DOHH2 (cell line): Measurements from ENCODE around the gene MOV10.

Source experiments
- H3F3A ChIP-seq: fragments of 200-600 bp; sonication (generic), shearing (Covaris generic); 2 replicates; pipeline ENCODE4 v1.6.0; 2016; ENCODE audit warnings: antibody characterized with exemption, mild to moderate bottlenecking; ENCODE audit not compliant: control insufficient read depth, insufficient read depth
- H3K27ac ChIP-seq: fragments of 200-600 bp; sonication (generic); 2 replicates; pipeline ENCODE4 v1.5.1; 2014; ENCODE audit warnings: low read depth, mild to moderate bottlenecking, low read length, moderate library complexity
- H3K27me3 ChIP-seq: fragments of 200-600 bp; sonication (generic); 2 replicates; pipeline ENCODE4 v1.6.1; 2014; ENCODE audit warnings: mild to moderate bottlenecking, low read length, mixed read lengths; ENCODE audit not compliant: control insufficient read depth
- H3K36me3 ChIP-seq: fragments of 200-600 bp; sonication (generic); 2 replicates; pipeline ENCODE4 v1.6.1; 2014; ENCODE audit warnings: mild to moderate bottlenecking, low read length, moderate library complexity, mixed read lengths; ENCODE audit not compliant: control insufficient read depth
- H3K4me1 ChIP-seq: fragments of 200-600 bp; sonication (generic); 2 replicates; pipeline ENCODE4 v1.6.1; 2014; ENCODE audit warnings: mild to moderate bottlenecking, low read length, mixed read lengths; ENCODE audit not compliant: control insufficient read depth
- H3K4me2 ChIP-seq: fragments of 200-600 bp; sonication (generic); 2 replicates; pipeline ENCODE4 v1.6.0; 2014; ENCODE audit warnings: mild to moderate bottlenecking, low read length, moderate library complexity
- H3K4me3 ChIP-seq: fragments of 200-600 bp; sonication (generic); 2 replicates; pipeline ENCODE4 v1.5.1; 2014; ENCODE audit warnings: mild to moderate bottlenecking, low read length, mixed read lengths
- H3K79me2 ChIP-seq: fragments of 200-600 bp; sonication (generic); 2 replicates; pipeline ENCODE4 v1.6.1; 2014; ENCODE audit warnings: mild to moderate bottlenecking, low read length, mixed read lengths; ENCODE audit not compliant: control insufficient read depth
- H3K9me2 ChIP-seq: fragments of 200-600 bp; sonication (generic); replicated peaks from 2 replicates; pipeline ENCODE4 v1.6.1; 2014; ENCODE audit warnings: mild to moderate bottlenecking, low read length, mixed read lengths; ENCODE audit not compliant: control insufficient read depth
- H3K9me3 ChIP-seq: fragments of 200-600 bp; sonication (generic); 2 replicates; pipeline ENCODE4 v1.6.1; 2014; ENCODE audit warnings: antibody characterized with exemption, low read length, mixed read lengths; ENCODE audit not compliant: control insufficient read depth, insufficient read depth
- H4K20me1 ChIP-seq: fragments of 200-600 bp; sonication (generic); 2 replicates; pipeline ENCODE4 v1.6.0; 2014; ENCODE audit warnings: low read depth, mild to moderate bottlenecking, antibody characterized with exemption, low read length, moderate library complexity; ENCODE audit not compliant: control insufficient read depth, insufficient read depth
- EZH2phosphoT487 ChIP-seq: fragments of 200-600 bp; sonication (generic); IDR thresholded peaks from 2 replicates; pipeline ENCODE4 v1.6.1; 2017; ENCODE audit warnings: borderline replicate concordance, mild to moderate bottlenecking, antibody characterized with exemption, low read length, moderate library complexity, mixed read lengths
- TF ChIP-seq, protein P1 (sequence below): fragments of 200-600 bp; sonication (generic); IDR thresholded peaks from one replicate; pipeline ENCODE4 v1.5.1; 2014; ENCODE audit warnings: antibody characterized with exemption, mild to moderate bottlenecking, low read depth, low read length; ENCODE audit not compliant: poor library complexity, severe bottlenecking

Gene MOV10

GRCh38 chr1:112737573-112737972, 63.1 kb downstream of the MOV10 start:
- Histone ChIP-seq H3K27ac (no peak overlapping the region), H3K27me3 (peaks cover 24% of the 10 kb centered on the region), H3K9me3 (no peaks in the 10 kb centered on the region), H3F3A (no peaks in the 10 kb centered on the region), H3K79me2 (no peaks in the 10 kb centered on the region), H3K9me2 (no peaks in the 10 kb centered on the region), H3K4me1 (peaks cover 6% of the 10 kb centered on the region), H3K4me2 (no peak overlapping the region), H3K4me3 (no peak overlapping the region), H4K20me1 (no peaks in the 10 kb centered on the region), H3K36me3 (no peaks in the 10 kb centered on the region)
- TF ChIP-seq EZH2phosphoT487: no peak
- TF ChIP-seq, protein P1, sequence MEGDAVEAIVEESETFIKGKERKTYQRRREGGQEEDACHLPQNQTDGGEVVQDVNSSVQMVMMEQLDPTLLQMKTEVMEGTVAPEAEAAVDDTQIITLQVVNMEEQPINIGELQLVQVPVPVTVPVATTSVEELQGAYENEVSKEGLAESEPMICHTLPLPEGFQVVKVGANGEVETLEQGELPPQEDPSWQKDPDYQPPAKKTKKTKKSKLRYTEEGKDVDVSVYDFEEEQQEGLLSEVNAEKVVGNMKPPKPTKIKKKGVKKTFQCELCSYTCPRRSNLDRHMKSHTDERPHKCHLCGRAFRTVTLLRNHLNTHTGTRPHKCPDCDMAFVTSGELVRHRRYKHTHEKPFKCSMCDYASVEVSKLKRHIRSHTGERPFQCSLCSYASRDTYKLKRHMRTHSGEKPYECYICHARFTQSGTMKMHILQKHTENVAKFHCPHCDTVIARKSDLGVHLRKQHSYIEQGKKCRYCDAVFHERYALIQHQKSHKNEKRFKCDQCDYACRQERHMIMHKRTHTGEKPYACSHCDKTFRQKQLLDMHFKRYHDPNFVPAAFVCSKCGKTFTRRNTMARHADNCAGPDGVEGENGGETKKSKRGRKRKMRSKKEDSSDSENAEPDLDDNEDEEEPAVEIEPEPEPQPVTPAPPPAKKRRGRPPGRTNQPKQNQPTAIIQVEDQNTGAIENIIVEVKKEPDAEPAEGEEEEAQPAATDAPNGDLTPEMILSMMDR: no peak

GRCh38 chr1:112743174-112744008, 68.9 kb downstream of the MOV10 start:
- H3K36me3 ChIP-seq: no peaks in the 10 kb centered on the region
- no peaks in the 10 kb centered on the region for H3K9me3 ChIP-seq
- H3K27ac ChIP-seq: no peak overlapping the region
- H3K79me2 ChIP-seq: no peaks in the 10 kb centered on the region
- TF ChIP-seq, protein P1: no peak
- TF ChIP-seq EZH2phosphoT487: no peak
- H3K4me2 ChIP-seq: no peak overlapping the region
- no peaks in the 10 kb centered on the region for H3F3A ChIP-seq
- H4K20me1 ChIP-seq: no peaks in the 10 kb centered on the region
- H3K4me1 ChIP-seq: no peaks in the 10 kb centered on the region
- no peaks in the 10 kb centered on the region for H3K9me2 ChIP-seq
- H3K4me3 ChIP-seq: no peak overlapping the region
- peaks cover 12% of the 10 kb centered on the region for H3K27me3 ChIP-seq

DNA sequence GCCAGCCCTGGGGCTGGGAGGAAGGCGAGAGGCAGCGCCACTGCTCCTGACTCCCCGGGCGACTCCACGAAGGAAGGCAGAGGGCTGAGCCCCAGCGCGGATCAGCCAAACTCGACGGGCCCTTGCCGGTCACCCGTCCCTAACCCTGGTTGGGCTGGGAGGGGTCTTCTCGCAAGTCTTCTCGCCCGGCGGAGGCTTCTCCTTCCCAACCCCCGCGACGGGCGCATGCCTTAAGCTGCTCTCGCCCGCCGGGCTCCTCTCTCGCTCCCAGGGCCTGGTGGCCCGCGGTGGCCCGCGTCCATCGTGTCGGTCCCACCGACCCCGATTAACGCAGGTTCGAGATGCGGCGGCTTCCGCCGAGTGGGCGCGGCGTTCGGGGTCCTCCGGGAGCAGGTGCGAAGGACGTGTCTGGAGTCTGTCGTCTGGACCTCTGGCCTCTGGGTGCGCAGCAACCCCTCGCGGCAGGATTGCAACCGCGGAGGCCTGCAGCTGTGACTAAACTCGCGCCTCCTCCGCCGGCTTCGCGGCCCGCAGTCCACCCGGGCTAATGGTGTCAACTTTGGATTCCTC, 69.6 kb downstream of the MOV10 start:
- no peak overlapping the region for H3K4me3 ChIP-seq
- H3K4me1 ChIP-seq: no peaks in the 10 kb centered on the region
- peaks cover 13% of the 10 kb centered on the region for H3K27me3 ChIP-seq
- H3K4me2 ChIP-seq: no peak overlapping the region
- no peaks in the 10 kb centered on the region for H3F3A ChIP-seq
- no peaks in the 10 kb centered on the region for H3K36me3 ChIP-seq
- H3K9me3 ChIP-seq: no peaks in the 10 kb centered on the region
- H3K9me2 ChIP-seq: no peaks in the 10 kb centered on the region
- no peak overlapping the region for H3K27ac ChIP-seq
- TF ChIP-seq, protein P1: no peak
- no peak for TF ChIP-seq EZH2phosphoT487
- H3K79me2 ChIP-seq: no peaks in the 10 kb centered on the region
- H4K20me1 ChIP-seq: no peaks in the 10 kb centered on the region
